Measurements from ENCODE around the gene FAH. TPM values are rescaled to one million over a fixed set of nuclear protein-coding genes. Genes with fewer than 3 reads are reported as not detected.

Gene FAH
- polyA plus RNA-seq, 3 donors = 16.5 to 25.4 (median 24.0) TPM

DNA sequence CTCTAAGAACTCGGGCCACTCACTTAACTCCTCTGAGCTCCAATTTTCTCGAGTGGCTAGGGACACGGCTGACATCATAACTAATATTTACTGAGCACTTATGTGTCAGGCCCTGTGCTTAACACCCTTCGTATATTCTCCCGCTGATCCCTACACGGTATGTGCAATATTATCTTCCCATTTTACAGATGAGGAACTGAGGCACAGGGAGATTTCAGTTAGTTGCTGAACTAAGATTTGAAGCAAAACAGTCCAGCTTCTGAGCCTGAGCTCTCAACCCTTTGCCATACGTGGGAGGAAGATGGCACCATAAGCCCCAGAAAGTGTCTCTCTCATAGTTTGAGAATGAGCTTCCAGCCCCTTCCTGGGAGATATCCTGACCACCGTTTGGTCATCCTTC lies 19.6 kb downstream of the FAH start:
- Histone ChIP-seq H3K36me3 (replicated peaks in 1 of 2; ENCODE audit: control insufficient read depth in 1 of 2, insufficient read depth in 2 of 2, low read length in 2 of 2) (peaks cover 28 to 61% of the 10 kb centered on the region in 2 donors), H3K4me2 (replicated peaks; ENCODE audit: extremely low read depth, low read length, poor library complexity, severe bottlenecking) (no peak overlapping the region), H2AFZ (ENCODE audit: insufficient read depth, low read depth, low read length, poor library complexity, severe bottlenecking) (no peak overlapping the region), H3K4me3 (replicated peaks in 1 of 3; ENCODE audit: low read depth in 2 of 3, low read length in 3 of 3) (no peak overlapping the region), H3K27me3 (ENCODE audit: control insufficient read depth in 2 of 2, insufficient read depth in 2 of 2, low read length in 2 of 2) (no peaks in the 10 kb centered on the region), H3K9ac (ENCODE audit: insufficient read depth, low read length, poor library complexity, severe bottlenecking) (no peak overlapping the region), H3K4me1 (ENCODE audit: control insufficient read depth in 1 of 2, insufficient read depth in 2 of 2, low read length in 2 of 2) (peaks cover 0 to 4% of the 10 kb centered on the region in 2 donors), H4K20me1 (ENCODE audit: insufficient read depth, low read length) (no peaks in the 10 kb centered on the region), H3K27ac (ENCODE audit: low read depth in 1 of 2, low read length in 2 of 2) (no peak overlapping the region), H3K79me2 (ENCODE audit: insufficient read depth, low read length) (no peaks in the 10 kb centered on the region), H3K9me3 (replicated peaks in 1 of 2; ENCODE audit: control insufficient read depth in 1 of 2, insufficient read depth in 1 of 2, low read length in 2 of 2) (no peaks in the 10 kb centered on the region)
- Mint-ChIP-seq H3K36me3 (peaks cover 43 to 81% of the 10 kb centered on the region in 2 donors), H3K27me3 (ENCODE audit: low read depth in 3 of 3) (peaks cover 0 to 1% (median 1%) of the 10 kb centered on the region in 3 donors), H3K4me1 (peaks cover 5% of the 10 kb centered on the region), H3K9me3 (no peaks in the 10 kb centered on the region), H3K27ac (peak overlapping the region in 1 of 7 donors; percentile 42), H3K4me3 (no peak overlapping the region)
- DNase-seq = no peak
- WGBS (ENCODE audit: insufficient coverage) = 91% methylated on average over 2 of the region's 8 CpGs
- TF ChIP-seq, protein P1, sequence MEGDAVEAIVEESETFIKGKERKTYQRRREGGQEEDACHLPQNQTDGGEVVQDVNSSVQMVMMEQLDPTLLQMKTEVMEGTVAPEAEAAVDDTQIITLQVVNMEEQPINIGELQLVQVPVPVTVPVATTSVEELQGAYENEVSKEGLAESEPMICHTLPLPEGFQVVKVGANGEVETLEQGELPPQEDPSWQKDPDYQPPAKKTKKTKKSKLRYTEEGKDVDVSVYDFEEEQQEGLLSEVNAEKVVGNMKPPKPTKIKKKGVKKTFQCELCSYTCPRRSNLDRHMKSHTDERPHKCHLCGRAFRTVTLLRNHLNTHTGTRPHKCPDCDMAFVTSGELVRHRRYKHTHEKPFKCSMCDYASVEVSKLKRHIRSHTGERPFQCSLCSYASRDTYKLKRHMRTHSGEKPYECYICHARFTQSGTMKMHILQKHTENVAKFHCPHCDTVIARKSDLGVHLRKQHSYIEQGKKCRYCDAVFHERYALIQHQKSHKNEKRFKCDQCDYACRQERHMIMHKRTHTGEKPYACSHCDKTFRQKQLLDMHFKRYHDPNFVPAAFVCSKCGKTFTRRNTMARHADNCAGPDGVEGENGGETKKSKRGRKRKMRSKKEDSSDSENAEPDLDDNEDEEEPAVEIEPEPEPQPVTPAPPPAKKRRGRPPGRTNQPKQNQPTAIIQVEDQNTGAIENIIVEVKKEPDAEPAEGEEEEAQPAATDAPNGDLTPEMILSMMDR (IDR thresholded peaks at IDR 0.05) = no peak
- intact Hi-C loops (cut with micrococcal nuclease) = no loop called here

DNA sequence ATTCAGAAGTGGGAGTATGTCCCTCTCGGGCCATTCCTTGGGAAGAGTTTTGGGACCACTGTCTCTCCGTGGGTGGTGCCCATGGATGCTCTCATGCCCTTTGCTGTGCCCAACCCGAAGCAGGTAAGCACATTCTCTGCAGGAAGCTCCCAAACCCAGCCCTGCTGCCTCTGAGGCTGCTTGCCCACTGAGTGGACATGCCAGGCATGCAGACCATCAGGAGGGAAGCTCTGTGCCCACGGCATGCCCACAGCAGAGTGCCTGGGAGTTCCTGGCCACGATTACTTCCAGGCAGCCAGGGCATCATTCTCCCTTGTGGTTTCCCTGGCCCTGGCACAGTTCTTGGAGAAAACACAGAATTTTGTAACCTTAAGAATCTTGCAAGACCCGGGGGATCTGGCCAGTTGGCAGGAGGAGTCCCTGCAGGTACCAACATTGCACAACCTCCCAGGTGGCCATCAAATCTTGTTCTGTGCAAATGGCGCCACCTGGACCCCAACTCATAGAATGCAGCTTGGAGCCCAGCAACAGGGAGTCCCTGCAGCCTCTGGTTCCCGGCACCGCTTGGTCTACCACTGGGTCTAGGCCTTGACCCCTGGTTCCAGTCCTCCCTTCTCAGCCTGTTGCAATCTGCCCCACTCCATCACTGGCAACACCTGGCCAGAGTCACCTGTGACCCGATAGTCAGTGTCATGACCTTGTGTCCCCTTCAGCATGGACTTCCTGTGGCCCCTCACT lies 20.4 kb downstream of the FAH start:
- peak; percentile 39 to 64 (median 57) for DNase-seq
- Histone ChIP-seq H2AFZ (ENCODE audit: insufficient read depth, low read depth, low read length, poor library complexity, severe bottlenecking) (no peak overlapping the region), H3K79me2 (ENCODE audit: insufficient read depth, low read length) (no peaks in the 10 kb centered on the region), H3K4me3 (replicated peaks in 1 of 3; ENCODE audit: low read depth in 2 of 3, low read length in 3 of 3) (no peak overlapping the region), H3K27ac (ENCODE audit: low read depth in 1 of 2, low read length in 2 of 2) (no peak overlapping the region), H3K27me3 (ENCODE audit: control insufficient read depth in 2 of 2, insufficient read depth in 2 of 2, low read length in 2 of 2) (no peaks in the 10 kb centered on the region), H3K36me3 (replicated peaks in 1 of 2; ENCODE audit: control insufficient read depth in 1 of 2, insufficient read depth in 2 of 2, low read length in 2 of 2) (peaks cover 33 to 65% of the 10 kb centered on the region in 2 donors), H3K4me2 (replicated peaks; ENCODE audit: extremely low read depth, low read length, poor library complexity, severe bottlenecking) (no peak overlapping the region), H3K9ac (ENCODE audit: insufficient read depth, low read length, poor library complexity, severe bottlenecking) (no peak overlapping the region), H3K9me3 (replicated peaks in 1 of 2; ENCODE audit: control insufficient read depth in 1 of 2, insufficient read depth in 1 of 2, low read length in 2 of 2) (no peaks in the 10 kb centered on the region), H4K20me1 (ENCODE audit: insufficient read depth, low read length) (no peaks in the 10 kb centered on the region), H3K4me1 (ENCODE audit: control insufficient read depth in 1 of 2, insufficient read depth in 2 of 2, low read length in 2 of 2) (peaks cover 0 to 4% of the 10 kb centered on the region in 2 donors)
- H3K27ac Mint-ChIP-seq = peak overlapping the region in 3 of 7 donors; percentile 48 to 69 (median 58)
- peaks cover 0 to 1% (median 1%) of the 10 kb centered on the region in 3 donors for H3K27me3 Mint-ChIP-seq (ENCODE audit: low read depth in 3 of 3)
- intact Hi-C loops (cut with micrococcal nuclease) = no loop called here
- peaks cover 45 to 83% of the 10 kb centered on the region in 2 donors for H3K36me3 Mint-ChIP-seq
- peaks cover 5% of the 10 kb centered on the region for H3K4me1 Mint-ChIP-seq
- 64% methylated on average over 10 of the region's 10 CpGs for WGBS (ENCODE audit: insufficient coverage)
- no peak overlapping the region for H3K4me3 Mint-ChIP-seq
- TF ChIP-seq, protein P1 (IDR thresholded peaks at IDR 0.05) = peak; percentile 91
- H3K9me3 Mint-ChIP-seq = no peaks in the 10 kb centered on the region
